ENCODE measurements around the gene ZNF575.

DNA sequence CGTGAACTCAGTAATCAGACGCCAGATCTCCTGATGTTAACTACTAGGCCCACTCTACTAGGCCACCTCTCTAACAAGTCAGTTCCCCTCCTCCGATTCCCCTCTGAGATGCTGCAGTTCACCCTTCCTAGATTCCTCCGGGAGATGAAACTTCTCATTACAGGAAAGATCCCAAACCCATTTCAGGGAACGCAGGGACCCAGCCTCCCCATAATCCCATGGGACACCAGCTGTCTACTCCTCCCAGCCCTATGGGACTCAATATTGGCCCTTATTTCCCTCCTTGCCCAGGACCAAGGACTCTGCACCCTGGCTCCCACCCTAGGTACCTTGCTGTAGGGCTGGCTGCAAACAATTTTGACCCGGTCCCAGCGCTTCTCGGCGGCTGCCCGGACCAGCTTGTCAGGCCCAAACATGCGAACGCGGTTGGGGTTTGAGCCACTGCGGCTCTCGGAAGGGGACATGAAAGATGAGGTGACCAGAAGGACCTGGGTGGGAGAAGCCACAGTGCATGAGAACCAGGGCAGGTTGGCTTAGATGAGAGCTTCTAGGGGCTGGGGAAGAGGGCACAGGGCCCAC, 21.4 kb downstream of the ZNF575 start:
- TF ChIP-seq TAF1 (IDR thresholded peaks at IDR 0.05; ENCODE audit: borderline replicate concordance, insufficient read depth, low read length) = no peak
- TF ChIP-seq, protein P1, sequence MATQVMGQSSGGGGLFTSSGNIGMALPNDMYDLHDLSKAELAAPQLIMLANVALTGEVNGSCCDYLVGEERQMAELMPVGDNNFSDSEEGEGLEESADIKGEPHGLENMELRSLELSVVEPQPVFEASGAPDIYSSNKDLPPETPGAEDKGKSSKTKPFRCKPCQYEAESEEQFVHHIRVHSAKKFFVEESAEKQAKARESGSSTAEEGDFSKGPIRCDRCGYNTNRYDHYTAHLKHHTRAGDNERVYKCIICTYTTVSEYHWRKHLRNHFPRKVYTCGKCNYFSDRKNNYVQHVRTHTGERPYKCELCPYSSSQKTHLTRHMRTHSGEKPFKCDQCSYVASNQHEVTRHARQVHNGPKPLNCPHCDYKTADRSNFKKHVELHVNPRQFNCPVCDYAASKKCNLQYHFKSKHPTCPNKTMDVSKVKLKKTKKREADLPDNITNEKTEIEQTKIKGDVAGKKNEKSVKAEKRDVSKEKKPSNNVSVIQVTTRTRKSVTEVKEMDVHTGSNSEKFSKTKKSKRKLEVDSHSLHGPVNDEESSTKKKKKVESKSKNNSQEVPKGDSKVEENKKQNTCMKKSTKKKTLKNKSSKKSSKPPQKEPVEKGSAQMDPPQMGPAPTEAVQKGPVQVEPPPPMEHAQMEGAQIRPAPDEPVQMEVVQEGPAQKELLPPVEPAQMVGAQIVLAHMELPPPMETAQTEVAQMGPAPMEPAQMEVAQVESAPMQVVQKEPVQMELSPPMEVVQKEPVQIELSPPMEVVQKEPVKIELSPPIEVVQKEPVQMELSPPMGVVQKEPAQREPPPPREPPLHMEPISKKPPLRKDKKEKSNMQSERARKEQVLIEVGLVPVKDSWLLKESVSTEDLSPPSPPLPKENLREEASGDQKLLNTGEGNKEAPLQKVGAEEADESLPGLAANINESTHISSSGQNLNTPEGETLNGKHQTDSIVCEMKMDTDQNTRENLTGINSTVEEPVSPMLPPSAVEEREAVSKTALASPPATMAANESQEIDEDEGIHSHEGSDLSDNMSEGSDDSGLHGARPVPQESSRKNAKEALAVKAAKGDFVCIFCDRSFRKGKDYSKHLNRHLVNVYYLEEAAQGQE (IDR thresholded peaks at IDR 0.05; ENCODE audit: insufficient read depth in 1 of 2, low read depth in 2 of 2, low read length in 2 of 2) = no peak
- no peak for TF ChIP-seq POLR2AphosphoS5 (IDR thresholded peaks at IDR 0.05; ENCODE audit: low read depth, low read length)
- no peak for TF ChIP-seq SIN3A (IDR thresholded peaks at IDR 0.05; ENCODE audit: borderline replicate concordance, insufficient read depth, low read length)
- no peak for TF ChIP-seq FOXP2 (optimal IDR thresholded peaks at IDR 0.05; ENCODE audit: borderline replicate concordance, extremely low read depth, extremely low read length, insufficient read depth)
